HG03558 (cell line): ENCODE measurements around the gene RTL1.

ENCODE experiments used
- ATAC-seq: cut with Tn5 transposase; IDR thresholded peaks from one replicate; pipeline ENCODE4 v1.9.1; 2021; ENCODE audit warnings: moderate number of reproducible peaks; ENCODE audit not compliant: unreplicated experiment; ENCODE audit errors: extremely low read depth

Gene RTL1

GRCh38 chr14:100854435-100854834, 49.1 kb downstream of the RTL1 start:
- ATAC-seq = no peak

DNA sequence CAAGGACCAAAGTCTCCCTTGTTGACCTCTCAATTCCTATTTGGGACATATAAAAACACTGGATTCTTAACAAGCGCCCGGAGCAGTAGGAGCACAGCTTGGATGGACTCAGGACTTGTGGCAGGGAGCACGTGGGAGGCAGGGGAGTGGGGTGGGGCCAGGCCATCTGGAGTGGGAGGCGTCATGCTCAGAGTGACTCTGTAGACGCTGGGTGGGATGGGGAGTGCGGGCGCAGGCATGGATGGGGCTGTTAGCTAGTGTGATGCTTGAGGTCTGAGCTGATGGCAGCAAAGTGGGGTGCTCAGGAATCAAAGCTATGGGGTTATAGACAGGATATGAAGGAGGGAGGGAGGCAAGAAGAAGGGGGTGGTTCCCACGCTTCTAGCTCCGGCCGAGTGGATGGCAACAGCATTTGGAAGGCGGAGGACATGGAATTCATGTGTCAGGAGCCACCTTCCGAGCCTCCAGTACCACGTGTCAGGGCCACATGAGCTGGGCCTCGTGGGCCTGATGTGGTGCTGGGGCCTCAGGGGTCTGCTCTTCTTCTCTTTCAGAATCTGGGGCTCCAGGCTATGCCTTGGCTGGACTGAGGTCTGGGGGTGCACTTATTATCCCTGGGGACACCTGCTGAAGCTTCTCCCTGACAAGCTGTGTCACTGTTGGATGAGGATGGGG, 51.4 kb downstream of the RTL1 start:
- no peak for ATAC-seq

DNA sequence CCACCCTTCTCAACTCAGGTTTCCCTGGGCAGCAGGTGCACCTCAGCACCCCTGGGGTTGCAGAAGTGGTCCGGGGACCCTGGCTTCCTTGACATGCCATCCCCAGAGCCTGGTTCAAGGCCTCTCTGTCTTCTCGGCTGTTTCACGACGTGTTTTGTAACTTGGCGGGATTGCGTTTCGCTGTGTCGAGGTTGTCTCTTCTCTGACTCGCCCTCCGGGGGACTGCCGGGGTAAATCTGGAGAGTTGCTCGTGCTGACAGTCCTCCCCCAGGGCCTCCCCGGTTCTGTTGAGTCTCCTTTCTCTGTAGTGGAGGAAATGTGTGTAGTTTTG, 52.0 kb downstream of the RTL1 start:
- no peak for ATAC-seq

- ATAC-seq = no peak
Observed at GRCh38 chr14:100850841-100851585, 52.5 kb downstream of the RTL1 start.

- no peak for ATAC-seq
Observed at GRCh38 chr14:100849115-100849781, 54.3 kb downstream of the RTL1 start.

DNA sequence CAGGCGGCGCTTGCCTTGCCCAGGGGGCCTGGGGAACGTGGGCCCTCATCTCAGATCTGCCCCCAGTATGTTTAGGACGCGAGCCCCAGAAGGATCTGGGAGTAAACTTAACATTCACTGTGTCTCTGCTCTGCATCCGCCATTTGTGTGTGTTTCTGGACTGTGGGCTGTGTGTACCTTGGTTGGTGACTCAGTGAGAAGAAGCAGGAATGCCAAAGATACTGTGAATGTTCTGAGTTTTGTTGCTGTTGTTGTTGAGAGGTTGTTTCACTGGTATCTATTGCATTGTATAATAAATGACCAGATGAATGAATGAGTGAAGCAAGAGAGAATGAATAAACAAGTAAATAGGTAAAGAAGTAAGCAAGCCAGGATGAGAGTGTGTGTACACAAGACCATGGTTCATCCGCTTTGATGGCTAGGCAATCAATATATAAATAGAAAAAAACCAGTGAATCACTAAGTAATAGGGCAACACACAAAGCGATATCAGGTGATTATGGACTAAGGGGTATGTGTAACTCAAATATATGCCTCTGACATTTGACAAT, 57.1 kb downstream of the RTL1 start:
- ATAC-seq = no peak

- no peak for ATAC-seq
Observed at GRCh38 chr14:100845341-100845740, 58.2 kb downstream of the RTL1 start.

DNA sequence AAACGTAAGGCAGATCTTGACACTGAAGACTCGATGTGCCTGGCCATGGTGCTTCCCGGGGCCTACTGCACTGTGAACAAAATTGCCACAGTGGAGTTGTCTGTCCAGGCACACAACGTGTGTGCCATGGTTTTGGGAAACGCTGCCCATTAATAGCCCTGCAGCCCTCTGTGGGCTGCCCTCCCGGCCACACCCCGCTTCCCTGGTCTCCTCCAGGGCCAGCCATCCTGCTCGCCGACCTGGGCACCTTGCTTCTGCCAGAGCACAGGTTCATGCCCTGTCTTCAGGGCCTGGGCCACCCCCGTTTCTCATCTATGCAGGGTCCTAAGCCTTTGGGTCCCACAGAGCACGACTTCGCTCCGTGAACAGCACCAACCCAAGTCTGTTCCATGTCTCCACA, 58.7 kb downstream of the RTL1 start:
- ATAC-seq = no peak

GRCh38 chr14:100844421-100844820, 59.1 kb downstream of the RTL1 start:
- no peak for ATAC-seq

DNA sequence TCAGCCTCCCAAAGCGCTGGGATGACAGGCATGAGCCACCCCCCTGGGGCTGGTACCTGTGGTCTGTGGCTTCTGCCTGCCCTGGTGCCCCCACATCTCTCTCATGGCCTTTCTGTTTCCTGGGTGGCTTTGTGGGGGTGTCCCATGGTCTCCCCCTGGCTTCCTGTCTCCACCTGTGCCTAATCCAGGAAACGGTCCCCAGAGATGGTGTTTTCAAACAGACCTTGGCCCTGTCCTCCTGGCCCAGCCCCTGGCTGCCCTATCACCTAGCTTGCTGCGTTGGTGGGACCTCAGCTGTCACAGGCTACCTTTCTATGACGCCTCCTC, 59.5 kb downstream of the RTL1 start:
- no peak for ATAC-seq

DNA sequence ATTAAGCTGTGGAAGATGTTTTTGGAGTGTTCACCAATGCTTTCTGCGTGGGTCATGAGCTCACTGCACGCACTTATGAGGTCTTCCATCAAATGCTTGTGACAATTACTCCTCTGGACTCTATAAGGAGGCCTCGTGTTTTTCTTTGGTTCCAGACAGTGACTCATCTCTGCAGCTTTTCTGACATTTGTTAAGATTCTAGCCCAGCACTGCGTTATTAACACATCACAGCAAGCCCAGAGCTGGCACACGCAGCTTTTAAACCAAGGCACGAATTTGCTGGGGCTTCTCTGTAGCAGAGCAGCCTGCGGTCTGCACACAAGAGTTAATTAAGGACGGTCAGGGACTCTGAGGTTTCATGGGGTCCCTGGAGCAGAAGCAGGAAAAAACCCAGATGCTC, 60.7 kb downstream of the RTL1 start:
- no peak for ATAC-seq

DNA sequence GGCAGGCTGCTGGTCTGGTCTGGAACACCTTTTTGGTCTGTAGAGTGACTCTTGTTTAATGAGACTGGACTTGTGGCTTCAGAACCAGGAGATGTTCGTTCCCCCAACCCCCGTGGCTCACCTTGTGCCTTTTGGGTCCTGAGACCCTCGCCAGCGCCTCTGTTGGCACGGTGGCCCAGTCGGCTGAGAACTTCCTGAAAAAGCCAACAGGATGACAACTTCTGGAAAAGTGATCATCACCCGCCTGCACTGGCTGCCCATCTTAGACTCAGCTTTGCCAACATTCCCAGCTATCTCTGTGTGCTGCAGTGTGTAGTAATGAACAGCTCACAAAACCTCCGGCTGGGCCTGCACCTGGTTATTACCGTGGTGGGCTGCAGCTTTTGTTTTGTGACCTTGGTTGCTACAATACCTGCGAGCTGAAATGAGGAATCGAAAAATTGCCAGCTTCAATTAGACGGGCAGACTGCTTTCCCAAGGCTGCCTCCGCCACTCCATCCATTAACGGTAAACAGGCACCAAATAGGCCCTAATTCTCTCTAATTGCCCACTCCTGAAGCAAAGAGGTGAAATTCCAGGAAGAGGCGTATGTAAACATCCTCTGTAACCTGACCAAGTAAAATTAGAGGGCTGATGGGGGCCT, 61.6 kb downstream of the RTL1 start:
- no peak for ATAC-seq

- ATAC-seq = no peak
Observed at GRCh38 chr14:100841066-100841760, 62.3 kb downstream of the RTL1 start.

- no peak for ATAC-seq
Observed at GRCh38 chr14:100840286-100841065, 63.0 kb downstream of the RTL1 start.

DNA sequence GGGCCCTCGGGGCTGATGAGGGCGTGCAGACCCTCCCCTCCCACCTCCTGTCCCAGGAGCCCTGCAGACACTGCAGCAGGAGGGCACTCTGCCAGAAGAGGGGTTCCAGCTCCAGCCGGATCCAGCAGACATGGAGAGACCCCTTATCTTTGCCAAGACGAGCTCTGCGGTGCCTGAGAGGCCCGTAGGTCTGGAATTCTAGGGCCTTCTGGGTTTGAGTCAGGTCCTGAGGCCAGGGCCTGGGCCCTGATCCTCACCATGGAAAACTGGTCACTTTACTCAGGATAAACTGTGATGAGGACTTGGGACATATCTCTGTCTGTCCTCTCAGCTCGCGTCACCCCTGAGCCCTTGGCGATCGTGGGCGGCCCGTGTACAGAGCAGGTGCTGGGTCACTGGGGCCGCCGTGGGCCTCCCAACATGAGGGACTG, 63.8 kb downstream of the RTL1 start:
- ATAC-seq = no peak

DNA sequence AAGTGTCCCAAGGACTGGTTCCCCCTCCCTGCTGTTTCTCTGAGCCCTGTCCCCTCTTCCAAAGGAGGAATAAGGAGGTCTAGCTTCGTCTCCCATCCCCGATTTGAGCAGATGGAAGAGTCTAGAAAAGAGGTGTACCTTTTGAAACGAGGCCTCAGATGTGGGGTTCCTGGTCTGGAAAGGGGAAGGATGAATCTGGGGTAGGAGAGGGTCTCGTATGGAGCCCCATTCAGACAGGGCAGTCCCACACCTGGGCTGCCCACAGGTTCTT, 64.3 kb downstream of the RTL1 start:
- no peak for ATAC-seq

DNA sequence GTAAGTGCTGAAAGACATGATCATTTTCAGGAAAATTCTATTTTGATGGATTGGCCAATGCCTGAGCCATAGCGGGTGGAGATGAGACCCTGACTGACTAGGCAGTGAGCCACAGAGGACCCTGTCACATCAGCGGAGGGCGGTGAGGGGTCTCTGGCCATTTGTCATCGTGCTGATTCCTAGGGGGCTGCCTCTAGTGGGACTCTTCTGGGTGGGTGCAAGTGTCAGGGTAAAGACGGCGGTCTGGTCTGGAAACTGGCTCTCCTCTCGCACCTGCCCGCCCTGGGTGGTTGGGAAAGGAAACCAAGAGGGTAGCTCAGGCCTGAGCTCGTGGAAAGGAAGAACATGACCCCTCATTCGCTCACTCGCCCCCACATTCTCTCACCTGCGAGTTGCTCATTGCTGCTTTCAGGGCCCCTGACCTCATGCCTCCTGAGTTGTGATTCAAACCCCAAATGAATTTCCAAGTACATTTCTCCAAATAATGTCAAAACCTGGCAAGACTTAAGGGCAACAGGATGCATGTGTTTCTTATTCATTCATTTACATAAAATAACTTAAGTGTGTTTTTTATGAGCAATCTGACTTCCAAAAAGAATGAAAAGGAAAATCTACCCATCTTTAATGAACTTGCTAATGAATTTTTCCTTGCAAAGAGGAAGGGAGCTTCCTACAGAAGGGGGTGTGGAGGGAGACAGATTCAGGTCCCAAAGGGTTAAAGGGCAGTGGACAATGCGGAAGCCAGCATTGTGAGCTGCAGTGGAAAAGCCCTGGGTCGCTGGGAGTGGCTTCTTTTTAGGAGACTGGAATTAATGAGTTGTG, 64.8 kb downstream of the RTL1 start:
- no peak for ATAC-seq

- no peak for ATAC-seq
Observed at GRCh38 chr14:100837805-100838350, 65.6 kb downstream of the RTL1 start.
